ENCODE measurements around the gene TTC39B.

TTC39B gene

GRCh38 chr9:15304632-15305031 is 2.4 kb downstream of the TTC39B start:
- DNase-seq (ENCODE audit: low spot score) = no peak

DNA sequence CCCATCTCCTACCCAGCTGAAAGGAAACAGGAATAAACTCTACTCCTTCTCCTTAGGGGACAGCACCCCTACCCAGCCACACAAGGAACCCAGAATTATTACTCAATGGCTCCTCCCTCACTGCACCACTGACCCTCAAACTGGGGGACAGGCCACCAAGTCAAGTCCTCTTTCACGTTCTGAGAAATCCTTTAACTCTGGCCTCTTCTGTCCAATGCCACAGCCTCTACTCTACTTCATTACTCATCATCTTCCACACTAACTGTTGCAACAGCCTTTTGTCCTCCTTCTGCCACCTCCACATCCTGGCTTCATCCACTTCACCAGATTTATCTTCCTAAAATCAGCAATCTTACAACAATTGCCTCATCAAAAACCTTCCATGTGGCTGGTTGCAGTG is 6.8 kb downstream of the TTC39B start:
- no peak for DNase-seq (ENCODE audit: low spot score)

DNA sequence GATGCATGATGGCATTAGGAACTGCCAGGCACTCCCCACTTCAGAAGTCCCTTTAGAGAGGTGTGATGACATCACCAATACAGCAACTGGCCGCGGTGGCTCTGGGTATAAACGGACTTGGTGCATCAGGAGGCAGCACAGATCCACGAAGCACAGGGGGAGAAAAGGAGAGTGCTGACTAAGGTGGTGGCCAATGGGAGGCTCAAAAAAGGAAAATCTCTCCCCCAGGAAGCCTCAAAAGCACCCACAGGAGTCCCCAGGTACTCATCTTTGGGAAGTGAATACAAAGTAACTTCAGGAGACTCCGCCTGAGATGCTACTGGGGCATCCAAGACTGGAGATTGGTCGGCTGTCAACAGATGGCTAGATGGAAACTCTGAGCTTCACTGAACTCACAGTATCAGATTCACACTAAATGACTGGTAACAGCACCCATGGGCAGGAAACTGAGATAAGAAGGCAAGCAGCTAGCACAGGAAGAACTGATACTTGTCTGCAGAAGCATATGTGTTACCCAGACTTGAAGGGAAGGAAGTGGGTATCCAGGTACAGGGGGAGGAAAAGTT is 7.6 kb downstream of the TTC39B start:
- DNase-seq (ENCODE audit: low spot score) = no peak

DNA sequence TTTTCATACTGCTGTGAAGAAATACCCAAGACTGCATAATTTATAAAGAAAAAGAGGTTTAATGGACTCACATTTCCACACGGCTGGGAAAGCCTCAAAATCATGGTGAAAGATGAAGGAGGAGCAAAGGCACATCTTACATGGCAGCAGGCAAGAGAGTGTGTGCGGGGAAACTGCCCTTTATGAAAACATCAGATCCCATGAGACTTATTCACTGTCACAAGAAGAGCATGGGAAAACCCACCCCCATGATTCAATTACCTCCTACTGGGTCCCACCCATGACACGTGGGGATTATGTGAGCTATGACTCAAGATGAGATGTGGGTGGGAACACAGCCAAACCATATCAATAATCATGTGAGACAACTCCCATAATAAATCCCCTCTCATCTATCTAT is 8.7 kb downstream of the TTC39B start:
- no peak for DNase-seq (ENCODE audit: low spot score)

- no peak for DNase-seq (ENCODE audit: low spot score)
Measured at GRCh38 chr9:15295761-15296405, 11.1 kb downstream of the TTC39B start.

- no peak for DNase-seq (ENCODE audit: low spot score)
Measured at GRCh38 chr9:15294604-15295003, 12.4 kb downstream of the TTC39B start.

DNA sequence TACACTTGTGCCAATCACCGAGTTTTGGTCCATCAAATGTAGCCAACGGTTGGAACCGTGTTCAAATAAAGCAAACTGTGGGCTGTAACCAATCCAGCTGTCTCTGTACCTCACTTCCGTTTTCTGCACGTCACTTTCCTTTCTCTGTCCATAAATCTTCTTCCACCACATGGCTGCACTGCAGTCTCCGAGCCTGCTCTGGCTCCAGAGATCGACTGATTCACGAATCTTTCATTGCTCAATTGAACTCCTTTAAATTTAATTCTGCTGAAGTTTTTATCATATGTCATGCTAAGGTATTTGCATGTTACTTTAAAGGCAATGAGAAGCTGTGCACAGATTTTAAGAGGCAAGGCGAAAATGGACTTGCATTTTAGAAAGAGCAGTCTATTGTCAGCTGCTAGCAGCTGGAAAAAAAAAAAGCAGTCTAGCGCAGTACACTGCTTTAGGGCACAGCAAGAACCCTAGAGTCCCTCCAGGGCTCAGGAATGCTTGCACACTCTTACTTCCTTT is 13.2 kb downstream of the TTC39B start:
- DNase-seq (ENCODE audit: low spot score) = no peak

DNA sequence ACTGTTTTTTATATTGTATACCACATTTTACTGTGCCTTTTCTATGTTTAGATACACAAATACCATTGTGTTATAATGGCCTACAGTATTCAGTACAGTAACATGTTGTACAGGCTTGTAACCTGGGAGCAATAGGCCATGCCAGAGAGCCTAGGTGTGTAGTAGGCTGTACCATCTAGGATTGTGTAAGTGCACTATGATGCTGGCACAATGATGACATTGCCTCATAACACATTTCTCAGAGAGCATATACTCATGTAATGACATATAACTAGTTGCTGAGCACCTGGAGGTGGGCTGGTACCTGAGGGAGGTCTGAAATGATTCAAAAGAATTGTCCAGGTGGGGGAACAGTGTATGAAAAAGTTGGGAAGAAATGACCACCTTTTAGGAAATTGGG is 13.9 kb downstream of the TTC39B start:
- no peak for DNase-seq (ENCODE audit: low spot score)

DNA sequence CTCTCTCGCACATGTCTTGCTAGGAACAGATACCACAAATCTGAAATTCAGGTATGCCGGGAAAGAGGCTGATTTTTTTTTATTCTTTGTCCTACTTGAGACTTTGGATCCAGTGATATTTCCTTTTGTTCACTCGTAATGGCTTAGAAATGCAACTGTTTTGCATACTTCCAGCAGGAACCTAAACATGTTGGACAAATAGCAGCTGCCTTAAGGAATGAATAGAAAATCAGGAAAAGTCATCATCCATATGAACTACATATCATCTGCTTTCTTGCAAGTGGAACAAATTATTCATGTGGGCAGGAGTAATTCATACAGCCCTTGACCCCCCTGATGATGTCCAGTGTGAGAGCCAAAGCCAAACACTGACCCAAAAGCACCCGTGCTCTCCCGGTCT is 17.4 kb downstream of the TTC39B start:
- no peak for DNase-seq (ENCODE audit: low spot score)

- no peak for DNase-seq (ENCODE audit: low spot score)
Measured at GRCh38 chr9:15287309-15287708, 19.7 kb downstream of the TTC39B start.

DNA sequence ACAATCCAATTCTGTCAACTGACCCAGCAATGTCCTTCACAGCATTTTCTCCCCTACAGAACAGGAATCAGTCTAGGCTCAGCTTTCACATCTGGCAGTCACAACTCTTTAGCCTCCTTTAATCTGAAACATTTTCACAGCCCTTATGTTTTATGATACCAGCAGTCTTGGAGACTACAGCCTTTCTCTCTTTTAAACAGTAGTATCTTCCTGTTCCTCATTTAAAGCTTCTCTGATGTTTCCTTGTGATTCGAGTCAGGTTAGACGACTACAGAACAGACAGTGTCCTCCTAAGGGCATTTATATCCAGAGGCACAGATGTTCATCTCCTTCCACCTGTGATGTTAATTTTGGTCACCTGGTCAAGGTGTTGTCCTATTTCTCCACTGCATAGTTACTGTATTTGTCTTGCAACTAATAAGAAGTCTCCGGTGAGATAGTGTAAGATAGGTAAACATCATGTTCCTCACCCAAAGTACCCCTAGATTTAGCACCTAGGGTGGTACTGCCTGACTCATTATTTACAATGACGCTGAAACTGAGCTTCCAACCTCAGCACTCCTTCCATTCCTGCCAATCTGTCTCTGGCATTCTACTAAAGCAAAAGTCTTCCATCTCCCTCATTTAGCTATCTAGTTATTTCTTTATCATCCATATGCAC is 20.7 kb downstream of the TTC39B start:
- DNase-seq (ENCODE audit: low spot score) = no peak

DNA sequence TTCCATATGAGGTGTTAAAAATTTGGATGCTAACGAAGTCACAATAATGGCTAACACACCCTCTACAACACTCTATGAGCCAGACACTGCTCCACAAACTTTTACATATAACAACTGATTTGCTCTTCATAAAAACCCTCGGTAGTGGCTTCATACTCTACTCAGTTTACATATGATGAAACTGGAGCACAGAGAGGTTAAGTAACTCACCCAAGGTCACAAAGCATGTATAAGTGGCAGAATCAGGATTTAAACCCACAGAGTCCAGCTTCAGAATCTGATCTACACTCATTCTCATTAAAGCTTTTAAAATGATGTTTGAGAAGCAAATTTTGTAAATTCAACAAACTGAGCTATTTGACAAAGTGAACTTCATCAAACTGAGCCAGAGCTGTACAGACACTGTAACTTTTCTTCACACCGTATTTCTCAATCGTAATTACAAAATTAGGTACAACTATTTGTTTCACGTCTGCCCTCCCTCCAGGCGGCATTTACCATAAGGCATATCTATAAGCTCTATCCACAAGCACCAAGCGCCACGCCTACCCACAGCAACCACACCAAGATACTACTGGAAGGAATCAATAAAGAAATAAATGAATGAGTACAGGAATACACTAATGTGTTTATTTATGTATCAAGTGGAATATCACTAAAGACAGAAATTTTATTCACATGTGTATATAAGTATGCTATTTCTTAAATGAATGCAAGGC is 24.3 kb downstream of the TTC39B start:
- no peak for DNase-seq (ENCODE audit: low spot score)

DNA sequence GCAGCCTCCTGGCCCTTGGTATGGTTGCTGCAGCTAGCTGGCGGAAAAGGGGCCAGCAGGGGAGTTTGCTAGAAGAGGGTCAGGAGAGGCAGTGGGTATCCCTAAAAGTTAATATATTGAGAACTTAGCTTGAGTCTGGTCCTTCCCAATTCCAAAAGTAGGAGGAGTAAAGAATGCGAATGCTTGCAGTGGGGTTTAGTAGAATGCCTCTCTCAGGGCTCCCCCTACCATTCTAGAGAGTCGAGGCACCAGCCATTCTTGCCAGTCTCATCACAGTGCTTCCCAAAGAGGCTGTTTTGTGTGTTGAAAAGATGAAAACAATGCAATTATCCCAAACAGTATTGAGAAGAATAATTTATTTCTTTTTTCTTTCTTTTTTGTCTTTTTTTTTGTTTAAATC is 26.4 kb downstream of the TTC39B start:
- DNase-seq (ENCODE audit: low spot score) = no peak

DNA sequence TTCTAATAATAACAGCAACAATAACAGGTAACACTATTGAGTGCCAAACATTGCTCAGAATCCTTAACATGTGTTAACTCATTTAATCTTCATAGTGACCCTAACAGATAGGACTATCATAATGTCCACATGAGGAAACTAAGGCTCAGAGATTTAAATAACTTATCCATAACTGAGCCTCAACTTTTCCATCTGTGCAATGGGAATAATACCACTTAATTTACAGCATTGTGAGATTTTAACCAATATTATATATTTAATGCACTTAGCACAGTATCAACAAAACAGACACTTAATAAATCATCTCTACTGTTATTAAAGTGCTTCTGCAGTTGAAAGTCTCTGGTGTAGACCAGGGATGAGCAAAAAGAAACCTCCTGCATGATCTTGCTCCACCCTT is 28.2 kb downstream of the TTC39B start:
- DNase-seq (ENCODE audit: low spot score) = no peak

GRCh38 chr9:15278091-15278687 is 28.8 kb downstream of the TTC39B start:
- DNase-seq (ENCODE audit: low spot score) = no peak

GRCh38 chr9:15277400-15278090 is 29.5 kb downstream of the TTC39B start:
- no peak for DNase-seq (ENCODE audit: low spot score)

DNA sequence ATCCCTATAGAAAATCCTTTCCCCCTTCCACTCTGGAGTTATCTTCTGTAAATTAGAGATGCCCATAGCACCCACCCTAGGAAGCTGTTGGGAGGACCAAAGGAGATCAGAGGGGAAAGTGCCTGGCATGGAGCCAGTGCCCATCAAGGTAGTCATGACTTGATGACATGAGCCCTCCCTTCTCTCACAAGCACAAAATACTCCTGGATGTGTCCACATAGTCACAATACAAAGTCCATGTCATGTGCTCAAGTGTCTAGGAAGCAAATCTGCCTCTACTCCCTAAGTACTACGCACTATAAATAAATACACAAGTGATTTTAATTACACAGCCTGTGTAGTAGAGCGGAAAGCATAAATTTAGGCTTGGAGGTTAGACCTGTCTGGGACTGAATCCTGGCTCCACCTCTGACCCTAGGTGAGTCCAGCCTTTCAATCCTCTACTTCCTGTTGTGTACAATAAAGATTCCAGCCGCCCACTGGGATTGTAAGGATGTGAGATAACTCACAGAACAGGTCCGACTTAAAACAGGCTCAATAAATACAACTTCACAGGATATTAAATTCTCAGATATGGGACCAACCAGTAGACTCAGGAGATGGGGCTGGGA is 30.6 kb downstream of the TTC39B start:
- peak; percentile 19 for DNase-seq (ENCODE audit: low spot score)

DNA sequence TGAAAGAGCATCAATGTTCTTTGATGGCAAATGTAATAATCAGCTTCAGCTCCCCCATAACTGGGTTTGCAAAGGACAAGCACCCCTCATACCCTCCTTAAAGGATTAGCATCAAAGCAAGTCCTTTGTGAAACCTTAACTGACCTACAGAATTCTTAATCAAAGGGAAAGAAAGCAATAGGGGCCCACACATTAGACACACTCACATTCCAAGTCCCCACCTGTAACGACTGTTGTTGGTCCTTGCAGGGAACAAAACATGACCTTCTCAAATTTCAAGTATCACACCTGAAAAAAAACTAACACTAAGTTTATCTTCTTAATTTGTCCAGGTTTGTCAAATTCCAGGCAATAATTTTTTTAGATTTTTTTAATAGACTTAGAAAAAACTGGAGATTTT is 32.6 kb downstream of the TTC39B start:
- no peak for DNase-seq (ENCODE audit: low spot score)

DNA sequence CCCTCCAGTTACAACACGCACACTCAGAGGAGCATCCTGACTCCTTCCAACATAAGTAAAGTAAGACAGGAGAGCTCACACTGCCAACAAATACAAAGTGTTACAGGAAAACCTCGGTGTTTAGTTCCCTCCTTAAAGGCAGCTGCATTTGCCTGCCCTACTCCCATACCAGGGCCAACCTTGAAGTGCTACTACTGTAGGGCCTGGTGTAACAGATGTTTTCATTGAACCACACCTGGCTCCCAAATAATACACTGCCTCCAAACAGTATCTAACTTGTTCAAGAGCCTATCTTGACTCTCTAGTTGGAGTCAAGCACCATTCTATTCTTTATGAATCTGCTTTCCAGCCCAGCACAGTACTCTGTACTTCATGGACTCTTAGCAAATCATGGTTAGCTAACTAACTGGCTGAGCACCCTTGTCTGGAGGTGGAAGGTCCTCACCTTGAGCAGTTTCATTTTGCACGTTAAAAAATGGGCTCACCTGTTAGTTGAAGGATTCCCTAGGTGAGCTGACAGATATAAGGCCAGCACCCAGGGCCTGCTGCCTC is 34.6 kb downstream of the TTC39B start:
- DNase-seq (ENCODE audit: low spot score) = no peak

- no peak for DNase-seq (ENCODE audit: low spot score)
Measured at GRCh38 chr9:15271403-15271802, 35.6 kb downstream of the TTC39B start.

DNA sequence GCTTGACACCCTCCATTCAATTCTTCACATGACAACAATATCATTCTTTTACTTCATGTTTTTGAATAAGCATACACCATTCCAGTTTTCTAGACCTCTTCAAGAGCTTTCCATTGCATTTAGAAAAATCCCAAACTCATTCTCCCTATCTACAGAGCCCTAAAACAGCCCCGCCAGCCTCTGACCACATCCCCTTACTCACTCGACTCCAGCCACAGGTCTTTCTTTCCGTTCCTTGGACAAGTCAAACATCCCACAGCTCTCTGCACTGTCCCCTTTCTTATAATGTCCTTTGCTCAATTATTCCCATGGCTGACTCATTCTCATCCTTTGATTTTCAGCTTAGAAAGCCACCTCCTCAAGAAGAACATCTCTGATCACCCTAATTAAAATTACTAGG is 38.2 kb downstream of the TTC39B start:
- no peak for DNase-seq (ENCODE audit: low spot score)

Measured in iPS-NIHi11 (cell line).